ENCODE data around the gene UBAP1L.

- TF ChIP-seq, protein P1, sequence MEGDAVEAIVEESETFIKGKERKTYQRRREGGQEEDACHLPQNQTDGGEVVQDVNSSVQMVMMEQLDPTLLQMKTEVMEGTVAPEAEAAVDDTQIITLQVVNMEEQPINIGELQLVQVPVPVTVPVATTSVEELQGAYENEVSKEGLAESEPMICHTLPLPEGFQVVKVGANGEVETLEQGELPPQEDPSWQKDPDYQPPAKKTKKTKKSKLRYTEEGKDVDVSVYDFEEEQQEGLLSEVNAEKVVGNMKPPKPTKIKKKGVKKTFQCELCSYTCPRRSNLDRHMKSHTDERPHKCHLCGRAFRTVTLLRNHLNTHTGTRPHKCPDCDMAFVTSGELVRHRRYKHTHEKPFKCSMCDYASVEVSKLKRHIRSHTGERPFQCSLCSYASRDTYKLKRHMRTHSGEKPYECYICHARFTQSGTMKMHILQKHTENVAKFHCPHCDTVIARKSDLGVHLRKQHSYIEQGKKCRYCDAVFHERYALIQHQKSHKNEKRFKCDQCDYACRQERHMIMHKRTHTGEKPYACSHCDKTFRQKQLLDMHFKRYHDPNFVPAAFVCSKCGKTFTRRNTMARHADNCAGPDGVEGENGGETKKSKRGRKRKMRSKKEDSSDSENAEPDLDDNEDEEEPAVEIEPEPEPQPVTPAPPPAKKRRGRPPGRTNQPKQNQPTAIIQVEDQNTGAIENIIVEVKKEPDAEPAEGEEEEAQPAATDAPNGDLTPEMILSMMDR (IDR thresholded peaks at IDR 0.05; ENCODE audit: insufficient read depth, low read depth, low read length) = peak; percentile 14
- no peak for TF ChIP-seq EZH2 (IDR thresholded peaks at IDR 0.05; ENCODE audit: insufficient read depth, low read length)
Observed at GRCh38 chr15:65086680-65087111, 28.3 kb downstream of the UBAP1L start.

Measured in astrocyte (in vitro differentiated cells and primary cell).